Endothelial cell of umbilical vein (primary cell): Measurements from ENCODE around the gene HCK. TPM values are rescaled to one million over a fixed set of nuclear protein-coding genes. Genes with fewer than 3 reads are reported as not detected.
A peak's percentile ranks its signal among the peaks of the same experiment; 100 is the strongest.

Experiments used
- BruUV-seq: library from RNA; stranded (reverse); fragments of 400-500 nt; replicated peaks from 2 replicates; lab custom pipeline; 2021; lab: Mats Ljungman, UMichigan
- CTCF ChIA-PET: fragments of 300-600, 350-600 bp; sonication (Branson Sonifier 250); formaldehyde crosslinking; loops from one replicate; lab custom pipeline; 2021; ENCODE audit warnings: antibody characterized with exemption, inconsistent platforms; lab: Charles Lee
- POLR2A ChIA-PET: fragments of 300-600, 350-600 bp; sonication (Branson Sonifier 250); formaldehyde crosslinking; loops from one replicate; lab custom pipeline; 2021; ENCODE audit warnings: antibody characterized with exemption, inconsistent platforms; lab: Charles Lee
- DNase-seq: peaks from one replicate; pipeline ENCODE4 v3.0.0-alpha.2; 2011; ENCODE audit warnings: low read depth, low spot score
- FAIRE-seq: peaks from 2 replicates; lab custom pipeline; 2011; peaks lifted over from hg19 to GRCh38; lab: Jason Lieb, UNC
- H2AFZ ChIP-seq: 2 replicates; pipeline ENCODE4 v1.6.0; 2012; ENCODE audit warnings: low read depth, low read length, control low read depth, inconsistent platforms
- H3K27ac ChIP-seq: 2 replicates; pipeline ENCODE4 v1.5.1; 2011; ENCODE audit warnings: low read depth, mild to moderate bottlenecking, control low read depth, low read length, moderate library complexity; ENCODE audit not compliant: insufficient read depth
- H3K27me3 ChIP-seq, 2 experiments: 2 replicates each; pipeline versions ENCODE4 v1.6.0 to v1.6.1; 2011; ENCODE audit warnings: low read length in 2 of 2, mixed read lengths in 1 of 2; ENCODE audit not compliant: control insufficient read depth in 2 of 2, insufficient read depth in 2 of 2
- H3K36me3 ChIP-seq, 2 experiments: 2 replicates in 1 of 2; 3 replicates in 1 of 2; pipeline ENCODE4 v1.5.1; 2011; ENCODE audit warnings: low read length in 2 of 2, mild to moderate bottlenecking in 1 of 2, moderate library complexity in 1 of 2; ENCODE audit not compliant: control insufficient read depth in 2 of 2, insufficient read depth in 2 of 2; ENCODE audit errors: extremely low read depth in 1 of 2
- H3K4me1 ChIP-seq: 3 replicates; pipeline ENCODE4 v1.5.1; 2011; ENCODE audit warnings: mild to moderate bottlenecking, low read length; ENCODE audit not compliant: control insufficient read depth, insufficient read depth; ENCODE audit errors: extremely low read depth
- H3K4me2 ChIP-seq: 2 replicates; pipeline ENCODE4 v1.6.1; 2011; ENCODE audit warnings: low read length, control low read depth, mixed read lengths; ENCODE audit not compliant: insufficient read depth
- H3K4me3 ChIP-seq, 3 experiments: fragments of 200-600 bp in 1 of 3; sonication (generic), shearing (Covaris generic) in 1 of 3; replicated peaks in 1 of 3; 2 replicates each; pipeline ENCODE4 v1.5.1; 2011 to 2016; ENCODE audit warnings: control low read depth in 3 of 3, low read length in 3 of 3, mild to moderate bottlenecking in 2 of 3, inconsistent platforms in 1 of 3, low read depth in 1 of 3, moderate library complexity in 1 of 3; ENCODE audit not compliant: insufficient read depth in 1 of 3
- H3K79me2 ChIP-seq: 2 replicates; pipeline ENCODE4 v1.6.0; 2012; ENCODE audit warnings: low read length, inconsistent platforms; ENCODE audit not compliant: control insufficient read depth, insufficient read depth
- H3K9ac ChIP-seq: replicated peaks from 2 replicates; pipeline ENCODE3; 2011; ENCODE audit warnings: low read length, control low read depth; ENCODE audit not compliant: insufficient read depth; ENCODE audit errors: extremely low read depth
- H3K9me1 ChIP-seq: replicated peaks from 3 replicates; pipeline ENCODE4 v1.6.0; 2011; ENCODE audit warnings: mild to moderate bottlenecking, low read length; ENCODE audit not compliant: control insufficient read depth, insufficient read depth; ENCODE audit errors: extremely low read depth
- H3K9me3 ChIP-seq: replicated peaks from 2 replicates; pipeline ENCODE4 v1.5.1; 2012; ENCODE audit warnings: low read length, inconsistent platforms; ENCODE audit not compliant: control insufficient read depth, insufficient read depth
- H4K20me1 ChIP-seq: replicated peaks from 2 replicates; pipeline ENCODE3; 2011; ENCODE audit warnings: mild to moderate bottlenecking, low read length; ENCODE audit not compliant: control insufficient read depth, insufficient read depth; ENCODE audit errors: extremely low read depth
- FOS ChIP-seq: IDR thresholded peaks from 2 replicates; pipeline ENCODE4 v1.6.1; 2011; ENCODE audit warnings: mild to moderate bottlenecking, low read length, moderate library complexity, borderline replicate concordance; ENCODE audit not compliant: insufficient read depth
- GATA2 ChIP-seq: IDR thresholded peaks from 2 replicates; pipeline ENCODE4 v1.7.0; 2011; ENCODE audit warnings: low read depth, mild to moderate bottlenecking, moderate library complexity, mixed read lengths, low read length; ENCODE audit not compliant: insufficient read length, insufficient read depth
- JUN ChIP-seq: IDR thresholded peaks from 2 replicates; pipeline ENCODE4 v1.6.1; 2011; ENCODE audit warnings: borderline replicate concordance, low read depth; ENCODE audit not compliant: insufficient read length, insufficient read depth
- MYC ChIP-seq: IDR thresholded peaks from one replicate; pipeline ENCODE4 v1.6.1; 2011; ENCODE audit warnings: mild to moderate bottlenecking, low read depth, low read length
- POLR2AphosphoS5 ChIP-seq: IDR thresholded peaks from 2 replicates; pipeline ENCODE4 v1.6.1; 2012; ENCODE audit warnings: low read depth, mild to moderate bottlenecking, control low read depth, low read length, moderate library complexity; ENCODE audit not compliant: insufficient read depth
- dilution Hi-C: fragments of 300-500 bp; cut with MboI; formaldehyde crosslinking; loops from one replicate; pipeline ENCODE4 v1.15.0; 2019; ENCODE audit warnings: low sequenced_read_pairs; ENCODE audit not compliant: extremely low pct_ligation_motif_present
- intact Hi-C: fragments of 100-400 bp; cut with micrococcal nuclease; formaldehyde crosslinking; loops from one replicate; pipeline ENCODE4 v1.10.0; 2022
- polyA plus RNA-seq, 4 experiments: library from polyadenylated mRNA; depleted of rRNA in 3 of 4; stranded (reverse) in 3 of 4; unstranded in 1 of 4; fragments of >200 nt; gene quantifications; 2 replicates each; pipeline versions ENCODE4 v1.2.1 to v1.2.3, GENCODE V29; 2011 to 2012; ENCODE audit warnings: missing spikeins in 1 of 4
- total RNA-seq: library from RNA; stranded (reverse); gene quantifications from 2 replicates; pipeline ENCODE4 v1.2.3, GENCODE V29; 2021
- TF ChIP-seq, protein P1 (sequence below): IDR thresholded peaks from 2 replicates; pipeline ENCODE4 v1.6.1; 2011; ENCODE audit not compliant: insufficient read depth, insufficient read length
- TF ChIP-seq, protein P2 (sequence below), 2 donors: IDR thresholded peaks; 1 replicate in 1 of 2; 2 replicates in 1 of 2; pipeline ENCODE4 v1.5.1; 2011; ENCODE audit warnings: low read length in 2 of 2, mild to moderate bottlenecking in 2 of 2, moderate library complexity in 2 of 2, control low read depth in 1 of 2, inconsistent platforms in 1 of 2, low read depth in 1 of 2; ENCODE audit not compliant: insufficient read depth in 1 of 2; ENCODE audit errors: extremely low read depth in 1 of 2

HCK gene
- total and polyA plus RNA-seq, 2 donors (not counting 3 experiments of a cell fraction or from before 2014, with no cell fraction given) = not detected

DNA sequence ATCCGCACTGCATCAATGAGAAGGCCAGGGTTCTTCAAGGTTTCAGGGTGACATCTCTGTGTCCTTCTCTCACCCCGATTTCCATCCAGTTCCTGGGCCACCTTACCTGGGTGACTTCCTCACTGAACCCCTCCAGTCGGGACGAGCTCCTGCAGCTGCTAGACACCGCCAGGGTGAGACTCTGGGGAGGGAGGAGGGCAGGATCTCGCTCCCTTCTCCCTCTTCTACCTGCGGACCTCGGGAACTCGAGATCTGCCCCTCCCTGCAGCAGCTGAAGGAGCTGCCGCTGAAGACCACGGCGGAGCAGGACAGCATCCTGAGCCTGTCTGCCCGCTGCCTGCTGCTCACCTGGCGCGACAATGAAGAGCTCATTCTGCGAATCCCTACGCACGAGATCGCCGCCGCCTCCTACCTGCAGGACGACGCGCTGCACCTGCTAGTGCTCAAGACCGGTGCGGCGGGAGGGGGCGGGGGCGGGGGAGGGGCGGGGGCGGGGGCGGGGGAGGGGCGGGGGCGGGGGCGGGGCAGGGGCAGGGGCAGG is 34.3 kb upstream of the HCK start:
- no peak for TF ChIP-seq MYC
- TF ChIP-seq, protein P1, sequence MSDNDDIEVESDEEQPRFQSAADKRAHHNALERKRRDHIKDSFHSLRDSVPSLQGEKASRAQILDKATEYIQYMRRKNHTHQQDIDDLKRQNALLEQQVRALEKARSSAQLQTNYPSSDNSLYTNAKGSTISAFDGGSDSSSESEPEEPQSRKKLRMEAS = no peak
- TF ChIP-seq POLR2AphosphoS5 = no peak
- TF ChIP-seq, protein P2, sequence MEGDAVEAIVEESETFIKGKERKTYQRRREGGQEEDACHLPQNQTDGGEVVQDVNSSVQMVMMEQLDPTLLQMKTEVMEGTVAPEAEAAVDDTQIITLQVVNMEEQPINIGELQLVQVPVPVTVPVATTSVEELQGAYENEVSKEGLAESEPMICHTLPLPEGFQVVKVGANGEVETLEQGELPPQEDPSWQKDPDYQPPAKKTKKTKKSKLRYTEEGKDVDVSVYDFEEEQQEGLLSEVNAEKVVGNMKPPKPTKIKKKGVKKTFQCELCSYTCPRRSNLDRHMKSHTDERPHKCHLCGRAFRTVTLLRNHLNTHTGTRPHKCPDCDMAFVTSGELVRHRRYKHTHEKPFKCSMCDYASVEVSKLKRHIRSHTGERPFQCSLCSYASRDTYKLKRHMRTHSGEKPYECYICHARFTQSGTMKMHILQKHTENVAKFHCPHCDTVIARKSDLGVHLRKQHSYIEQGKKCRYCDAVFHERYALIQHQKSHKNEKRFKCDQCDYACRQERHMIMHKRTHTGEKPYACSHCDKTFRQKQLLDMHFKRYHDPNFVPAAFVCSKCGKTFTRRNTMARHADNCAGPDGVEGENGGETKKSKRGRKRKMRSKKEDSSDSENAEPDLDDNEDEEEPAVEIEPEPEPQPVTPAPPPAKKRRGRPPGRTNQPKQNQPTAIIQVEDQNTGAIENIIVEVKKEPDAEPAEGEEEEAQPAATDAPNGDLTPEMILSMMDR (IDR thresholded peaks at IDR 0.05; ENCODE audit: extremely low read depth in 1 of 2, insufficient read depth in 1 of 2, low read depth in 1 of 2, low read length in 2 of 2) = peak in 1 of 2 donors; percentile 2
- TF ChIP-seq GATA2 = no peak
- no peak for TF ChIP-seq JUN
- TF ChIP-seq FOS = no peak
- CTCF ChIA-PET = interaction anchor here (0.9 to 2.0 kb wide), 7 partner anchors 8 to 65 kb away, joined by 3 to 10 read pairs (median 4); partner anchors contain the start of gene PDRG1
- Histone ChIP-seq H3K9ac (no peak overlapping the region), H3K4me2 (no peak overlapping the region), H3K9me1 (no peaks in the 10 kb centered on the region), H3K4me1 (peaks cover 6% of the 10 kb centered on the region), H3K36me3 (no peaks in the 10 kb centered on the region), H4K20me1 (no peaks in the 10 kb centered on the region), H3K4me3 (no peak overlapping the region), H3K27me3 (no peaks in the 10 kb centered on the region), H3K27ac (no peak overlapping the region), H3K79me2 (no peaks in the 10 kb centered on the region), H3K9me3 (no peaks in the 10 kb centered on the region), H2AFZ (no peak overlapping the region)
- FAIRE-seq (no peak), DNase-seq (no peak)
- BruUV-seq = no TSS peak
- intact Hi-C loops (loop anchor here (1.0 kb wide), 2 partner anchors 9 to 65 kb away; partner anchors contain the start of gene PDRG1), dilution Hi-C loops (no loop called here)
- POLR2A ChIA-PET = no interaction called here
